ENCODE results near the gene SKAP2. TPM values are rescaled to one million over a fixed set of nuclear protein-coding genes. Genes with fewer than 3 reads are reported as not detected.

The SKAP2 gene
- total RNA-seq, 1 experiment from 2014 or later, result 9.6 TPM

DNA sequence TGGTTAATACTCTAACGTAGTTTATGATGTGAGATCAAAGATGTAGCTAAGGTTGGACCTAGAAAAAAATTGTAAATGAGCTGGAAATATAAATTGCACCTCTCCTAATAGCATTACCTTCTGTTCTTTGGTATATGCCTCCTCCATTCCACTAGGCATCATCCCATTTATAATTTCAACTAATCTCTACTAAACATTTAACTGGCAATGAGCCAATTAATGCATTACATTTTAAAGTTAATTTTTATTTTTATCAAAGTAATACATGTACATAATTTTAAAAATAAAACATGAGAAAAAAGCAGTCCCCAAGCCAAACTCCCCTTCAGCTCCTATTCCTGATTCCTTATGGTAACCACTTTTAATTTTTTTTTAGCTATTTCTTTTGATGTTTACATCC, 35.1 kb upstream of the SKAP2 start:
- Histone ChIP-seq H3K27me3 (ENCODE audit: low read length) (no peaks in the 10 kb centered on the region), H3F3A (ENCODE audit: low read length, unreplicated experiment) (no peaks in the 10 kb centered on the region), H3K4me1 (ENCODE audit: insufficient read depth, low read length) (no peaks in the 10 kb centered on the region), H3K9ac (ENCODE audit: low read length) (no peak overlapping the region), H3K27ac (ENCODE audit: low read length) (no peak overlapping the region), H3K79me2 (ENCODE audit: low read length) (no peaks in the 10 kb centered on the region), H3K4me3 (ENCODE audit: low read length) (no peak overlapping the region), H3K9me2 (replicated peaks; ENCODE audit: low read length) (no peaks in the 10 kb centered on the region), H3K36me3 (ENCODE audit: low read depth, low read length) (no peaks in the 10 kb centered on the region), H2AFZ (ENCODE audit: low read length) (no peak overlapping the region), H3K4me2 (ENCODE audit: low read length) (no peak overlapping the region), H3K9me3 (ENCODE audit: low read length) (no peaks in the 10 kb centered on the region), H4K20me1 (ENCODE audit: low read length) (no peaks in the 10 kb centered on the region)
- no TSS peak for BruUV-seq (replicated peaks)
- CTCF ChIA-PET, result no interaction called here
- intact Hi-C loops (cut with micrococcal nuclease), result no loop called here
- no peak for DNase-seq
- ATAC-seq, result no peak
- POLR2A ChIA-PET (ENCODE audit: unreplicated experiment), result no interaction called here
- TF ChIP-seq, protein P1, sequence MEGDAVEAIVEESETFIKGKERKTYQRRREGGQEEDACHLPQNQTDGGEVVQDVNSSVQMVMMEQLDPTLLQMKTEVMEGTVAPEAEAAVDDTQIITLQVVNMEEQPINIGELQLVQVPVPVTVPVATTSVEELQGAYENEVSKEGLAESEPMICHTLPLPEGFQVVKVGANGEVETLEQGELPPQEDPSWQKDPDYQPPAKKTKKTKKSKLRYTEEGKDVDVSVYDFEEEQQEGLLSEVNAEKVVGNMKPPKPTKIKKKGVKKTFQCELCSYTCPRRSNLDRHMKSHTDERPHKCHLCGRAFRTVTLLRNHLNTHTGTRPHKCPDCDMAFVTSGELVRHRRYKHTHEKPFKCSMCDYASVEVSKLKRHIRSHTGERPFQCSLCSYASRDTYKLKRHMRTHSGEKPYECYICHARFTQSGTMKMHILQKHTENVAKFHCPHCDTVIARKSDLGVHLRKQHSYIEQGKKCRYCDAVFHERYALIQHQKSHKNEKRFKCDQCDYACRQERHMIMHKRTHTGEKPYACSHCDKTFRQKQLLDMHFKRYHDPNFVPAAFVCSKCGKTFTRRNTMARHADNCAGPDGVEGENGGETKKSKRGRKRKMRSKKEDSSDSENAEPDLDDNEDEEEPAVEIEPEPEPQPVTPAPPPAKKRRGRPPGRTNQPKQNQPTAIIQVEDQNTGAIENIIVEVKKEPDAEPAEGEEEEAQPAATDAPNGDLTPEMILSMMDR (conservative IDR thresholded peaks at IDR 0.05; ENCODE audit: low read depth, low read length), result no peak
- TF ChIP-seq EZH2phosphoT487 (IDR thresholded peaks at IDR 0.05; ENCODE audit: borderline replicate concordance, low read length) (no peak), EZH2 (IDR thresholded peaks at IDR 0.05; ENCODE audit: low read length, unreplicated experiment) (no peak)

GRCh38 chr7:26898891-26899290, 34.5 kb upstream of the SKAP2 start:
- ATAC-seq (no peak), DNase-seq (no peak)
- intact Hi-C loops (cut with micrococcal nuclease), result no loop called here
- Histone ChIP-seq H3K9me2 (replicated peaks; ENCODE audit: low read length) (no peaks in the 10 kb centered on the region), H3F3A (ENCODE audit: low read length, unreplicated experiment) (no peaks in the 10 kb centered on the region), H2AFZ (ENCODE audit: low read length) (no peak overlapping the region), H3K36me3 (ENCODE audit: low read depth, low read length) (no peaks in the 10 kb centered on the region), H3K4me3 (ENCODE audit: low read length) (no peak overlapping the region), H3K9ac (ENCODE audit: low read length) (no peak overlapping the region), H4K20me1 (ENCODE audit: low read length) (no peaks in the 10 kb centered on the region), H3K4me1 (ENCODE audit: insufficient read depth, low read length) (no peaks in the 10 kb centered on the region), H3K79me2 (ENCODE audit: low read length) (no peaks in the 10 kb centered on the region), H3K27me3 (ENCODE audit: low read length) (no peaks in the 10 kb centered on the region), H3K4me2 (ENCODE audit: low read length) (no peak overlapping the region), H3K27ac (ENCODE audit: low read length) (no peak overlapping the region), H3K9me3 (ENCODE audit: low read length) (no peaks in the 10 kb centered on the region)
- CTCF ChIA-PET, result no interaction called here
- TF ChIP-seq, protein P1 (conservative IDR thresholded peaks at IDR 0.05; ENCODE audit: low read depth, low read length), result no peak
- TF ChIP-seq EZH2phosphoT487 (IDR thresholded peaks at IDR 0.05; ENCODE audit: borderline replicate concordance, low read length), result no peak
- TF ChIP-seq EZH2 (IDR thresholded peaks at IDR 0.05; ENCODE audit: low read length, unreplicated experiment), result no peak
- POLR2A ChIA-PET (ENCODE audit: unreplicated experiment), result no interaction called here
- BruUV-seq (replicated peaks), result no TSS peak

DNA sequence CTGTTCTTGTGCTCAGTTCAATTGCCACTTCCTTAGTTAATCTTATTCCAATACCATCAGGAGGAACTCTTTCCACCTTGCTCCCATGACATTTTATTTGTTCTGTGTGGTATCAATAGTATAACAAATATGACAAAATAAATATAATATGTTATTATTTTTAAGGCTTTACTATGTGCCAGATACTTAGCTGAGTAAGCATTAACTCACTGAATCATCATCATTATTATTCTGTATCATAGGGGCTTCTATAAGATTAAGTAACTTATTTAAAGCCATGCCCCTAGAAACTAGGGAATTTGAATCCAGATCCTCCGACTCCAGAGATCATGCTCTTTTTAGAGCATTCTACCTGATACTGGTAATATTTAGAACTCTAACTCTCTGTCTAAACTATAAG, 33.5 kb upstream of the SKAP2 start:
- Histone ChIP-seq H3K27ac (ENCODE audit: low read length) (no peak overlapping the region), H3K9ac (ENCODE audit: low read length) (no peak overlapping the region), H3K27me3 (ENCODE audit: low read length) (no peaks in the 10 kb centered on the region), H3F3A (ENCODE audit: low read length, unreplicated experiment) (no peaks in the 10 kb centered on the region), H4K20me1 (ENCODE audit: low read length) (no peaks in the 10 kb centered on the region), H3K79me2 (ENCODE audit: low read length) (no peaks in the 10 kb centered on the region), H3K9me3 (ENCODE audit: low read length) (no peaks in the 10 kb centered on the region), H3K4me3 (ENCODE audit: low read length) (no peak overlapping the region), H3K9me2 (replicated peaks; ENCODE audit: low read length) (no peaks in the 10 kb centered on the region), H3K4me1 (ENCODE audit: insufficient read depth, low read length) (no peaks in the 10 kb centered on the region), H2AFZ (ENCODE audit: low read length) (no peak overlapping the region), H3K36me3 (ENCODE audit: low read depth, low read length) (no peaks in the 10 kb centered on the region), H3K4me2 (ENCODE audit: low read length) (no peak overlapping the region)
- DNase-seq (no peak), ATAC-seq (no peak; the same call in 1 of the 2 replicates)
- BruUV-seq (replicated peaks), result no TSS peak
- CTCF ChIA-PET, result no interaction called here
- POLR2A ChIA-PET (ENCODE audit: unreplicated experiment), result interaction anchor here (0.6 kb wide), 1 partner anchor 233 kb away, joined by 3 read pairs; no protein-coding TSS in a partner anchor
- intact Hi-C loops (cut with micrococcal nuclease), result no loop called here
- TF ChIP-seq EZH2 (IDR thresholded peaks at IDR 0.05; ENCODE audit: low read length, unreplicated experiment) (no peak), EZH2phosphoT487 (IDR thresholded peaks at IDR 0.05; ENCODE audit: borderline replicate concordance, low read length) (no peak)
- TF ChIP-seq, protein P1 (conservative IDR thresholded peaks at IDR 0.05; ENCODE audit: low read depth, low read length), result no peak
